ENCODE results near the gene PRLH. TPM values are rescaled to one million over a fixed set of nuclear protein-coding genes. Genes with fewer than 3 reads are reported as not detected.

Gene PRLH
- total RNA-seq, 4 donors from 2014 or later: not detected

- Histone ChIP-seq H3K36me3 (no peaks in the 10 kb centered on the region), H3K9me3 (no peaks in the 10 kb centered on the region), H3K4me1 (peaks cover 4% of the 10 kb centered on the region), H3K27me3 (peaks cover 16% of the 10 kb centered on the region), H3K4me3 (no peak overlapping the region), H3K27ac (no peak overlapping the region)
- no peak for DNase-seq (ENCODE audit: low spot score in 2 of 2)
- TF ChIP-seq CTCF (IDR thresholded peaks at IDR 0.05): no peak
- TF ChIP-seq EP300 (IDR thresholded peaks at IDR 0.05): no peak
- no peak for TF ChIP-seq POLR2A (IDR thresholded peaks at IDR 0.05)
- no peak for TF ChIP-seq POLR2AphosphoS5 (IDR thresholded peaks at IDR 0.05)
- WGBS: 82% methylated on average over 10 of the region's 14 CpGs
Observed at GRCh38 chr2:237564526-237565131, 1.7 kb upstream of the PRLH start.

GRCh38 chr2:237565974-237566373 is 400 bp upstream of the PRLH start:
- Histone ChIP-seq H3K9me3 (no peaks in the 10 kb centered on the region), H3K27me3 (peaks cover 16% of the 10 kb centered on the region), H3K4me1 (no peaks in the 10 kb centered on the region), H3K36me3 (no peaks in the 10 kb centered on the region), H3K27ac (no peak overlapping the region), H3K4me3 (no peak overlapping the region)
- no peak for TF ChIP-seq CTCF (IDR thresholded peaks at IDR 0.05)
- no peak for TF ChIP-seq POLR2AphosphoS5 (IDR thresholded peaks at IDR 0.05)
- TF ChIP-seq POLR2A (IDR thresholded peaks at IDR 0.05): no peak
- no peak for TF ChIP-seq EP300 (IDR thresholded peaks at IDR 0.05)
- no peak for DNase-seq (ENCODE audit: low spot score in 2 of 2)
- 100% methylated on average over 1 of the region's 1 CpG for WGBS

GRCh38 chr2:237567276-237568029 is 1.1 kb downstream of the PRLH start:
- Histone ChIP-seq H3K36me3 (no peaks in the 10 kb centered on the region), H3K9me3 (no peaks in the 10 kb centered on the region), H3K27me3 (peaks cover 16% of the 10 kb centered on the region), H3K4me1 (peaks cover 8% of the 10 kb centered on the region), H3K4me3 (no peak overlapping the region), H3K27ac (no peak overlapping the region)
- WGBS: 86% methylated on average over 14 of the region's 16 CpGs
- TF ChIP-seq EP300 (IDR thresholded peaks at IDR 0.05) (no peak), CTCF (IDR thresholded peaks at IDR 0.05) (no peak), POLR2A (IDR thresholded peaks at IDR 0.05) (no peak), POLR2AphosphoS5 (IDR thresholded peaks at IDR 0.05) (no peak)
- no peak for DNase-seq (ENCODE audit: low spot score in 2 of 2)

- peaks cover 16% of the 10 kb centered on the region for H3K27me3 ChIP-seq
- H3K4me1 ChIP-seq: peaks cover 11% of the 10 kb centered on the region
- TF ChIP-seq CTCF (IDR thresholded peaks at IDR 0.05): no peak
- no peak for TF ChIP-seq POLR2A (IDR thresholded peaks at IDR 0.05)
- DNase-seq (ENCODE audit: low spot score in 2 of 2): no peak
- H3K4me3 ChIP-seq: no peak overlapping the region
- H3K9me3 ChIP-seq: no peaks in the 10 kb centered on the region
- no peaks in the 10 kb centered on the region for H3K36me3 ChIP-seq
- H3K27ac ChIP-seq: no peak overlapping the region
- WGBS: 84% methylated on average over 6 of the region's 9 CpGs
Observed at GRCh38 chr2:237568121-237568660, 1.8 kb downstream of the PRLH start.

GRCh38 chr2:237569041-237569440 is 2.7 kb downstream of the PRLH start:
- WGBS: 95% methylated on average over 5 of the region's 5 CpGs
- Histone ChIP-seq H3K27me3 (peaks cover 7% of the 10 kb centered on the region), H3K4me1 (peaks cover 11% of the 10 kb centered on the region), H3K4me3 (no peak overlapping the region), H3K36me3 (no peaks in the 10 kb centered on the region), H3K27ac (no peak overlapping the region), H3K9me3 (no peaks in the 10 kb centered on the region)
- DNase-seq (ENCODE audit: low spot score in 2 of 2): no peak
- no peak for TF ChIP-seq CTCF (IDR thresholded peaks at IDR 0.05)
- no peak for TF ChIP-seq POLR2A (IDR thresholded peaks at IDR 0.05)
- TF ChIP-seq EP300 (IDR thresholded peaks at IDR 0.05): no peak
- no peak for TF ChIP-seq POLR2AphosphoS5 (IDR thresholded peaks at IDR 0.05)
